Naive B cell (primary cell): Measurements from ENCODE around the gene MSI2. TPM values are rescaled to one million over a fixed set of nuclear protein-coding genes. Genes with fewer than 3 reads are reported as not detected.
A peak's percentile ranks its signal among the peaks of the same experiment; 100 is the strongest.

ENCODE experiments used
- ATAC-seq, 2 donors: fragments of 150-1000 bp; cut with Tn5 transposase; 2 replicates each; pipeline ENCODE4 v1.10.0; 2021; ENCODE audit warnings: low read depth in 2 of 2, mild to moderate bottlenecking in 2 of 2, moderate library complexity in 2 of 2
- DNase-seq: peaks from one replicate; pipeline ENCODE4 v3.0.0; 2022
- H3K27ac Mint-ChIP-seq, 6 donors: one replicate each; pipeline ENCODE4 v1.8.0; 2020 to 2022; ENCODE audit warnings: mild to moderate bottlenecking in 6 of 6, mixed read lengths in 6 of 6, moderate library complexity in 5 of 6, inconsistent platforms in 2 of 6
- H3K27me3 Mint-ChIP-seq, 3 donors: one replicate each; pipeline ENCODE4 v1.8.0; 2021 to 2022; ENCODE audit warnings: mixed read lengths in 3 of 3, mild to moderate bottlenecking in 1 of 3
- H3K36me3 Mint-ChIP-seq, 2 donors: one replicate each; pipeline ENCODE4 v1.8.0; 2020 to 2022; ENCODE audit warnings: mixed read lengths in 2 of 2, inconsistent platforms in 1 of 2, mild to moderate bottlenecking in 1 of 2
- H3K4me1 Mint-ChIP-seq, 3 donors: one replicate each; pipeline ENCODE4 v1.8.0; 2020 to 2022; ENCODE audit warnings: mixed read lengths in 3 of 3, inconsistent platforms in 1 of 3, mild to moderate bottlenecking in 1 of 3, moderate library complexity in 1 of 3
- H3K4me3 Mint-ChIP-seq, 8 donors: one replicate each; pipeline ENCODE4 v1.8.0; 2020 to 2022; ENCODE audit warnings: mild to moderate bottlenecking in 8 of 8, mixed read lengths in 8 of 8, moderate library complexity in 8 of 8, inconsistent platforms in 2 of 8
- H3K9me3 Mint-ChIP-seq, 7 donors: one replicate each; pipeline ENCODE4 v1.8.0; 2020 to 2022; ENCODE audit warnings: mixed read lengths in 7 of 7, mild to moderate bottlenecking in 5 of 7, inconsistent platforms in 2 of 7, moderate library complexity in 1 of 7
- polyA plus RNA-seq, 6 donors: library from polyadenylated mRNA; unstranded; fragments of 300-500 nt; fragmentation: Illumina TruSeq; gene quantifications; one replicate each; pipeline ENCODE4 v1.2.3, GENCODE V29; 2021; ENCODE audit warnings: low read depth in 6 of 6

The MSI2 gene
- polyA plus RNA-seq, 6 donors from 2014 or later: 4.0 to 11.3 (median 6.8) TPM

DNA sequence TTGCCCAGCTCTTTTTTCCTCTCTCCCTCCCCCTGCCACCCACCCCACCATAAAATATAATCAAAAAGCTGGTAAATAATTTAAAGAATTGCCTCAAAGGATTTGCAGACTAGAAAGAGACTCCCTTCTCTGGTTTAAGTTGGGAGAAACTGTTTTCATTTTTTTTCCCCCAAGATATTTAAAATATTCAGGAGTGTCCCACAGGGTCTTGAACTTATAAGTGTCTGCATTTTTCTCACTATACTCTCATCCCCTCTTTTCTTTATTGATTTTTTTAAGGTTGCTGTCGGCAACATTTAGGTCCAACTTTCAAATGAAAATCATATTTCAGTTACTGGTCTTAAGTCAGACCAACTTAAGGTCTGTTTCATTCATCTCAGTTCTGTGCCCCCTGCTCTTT, 210.2 kb downstream of the MSI2 start:
- Mint-ChIP-seq H3K4me1 (peaks cover 52 to 91% (median 78%) of the 10 kb centered on the region in 3 donors), H3K4me3 (no peak overlapping the region), H3K27ac (peak overlapping the region in 1 of 6 donors; percentile 78), H3K9me3 (peaks cover 0 to 3% (median 0%) of the 10 kb centered on the region in 7 donors), H3K36me3 (peaks cover 0 to 6% of the 10 kb centered on the region in 2 donors), H3K27me3 (no peaks in the 10 kb centered on the region)
- DNase-seq: no peak
- no peak for ATAC-seq

DNA sequence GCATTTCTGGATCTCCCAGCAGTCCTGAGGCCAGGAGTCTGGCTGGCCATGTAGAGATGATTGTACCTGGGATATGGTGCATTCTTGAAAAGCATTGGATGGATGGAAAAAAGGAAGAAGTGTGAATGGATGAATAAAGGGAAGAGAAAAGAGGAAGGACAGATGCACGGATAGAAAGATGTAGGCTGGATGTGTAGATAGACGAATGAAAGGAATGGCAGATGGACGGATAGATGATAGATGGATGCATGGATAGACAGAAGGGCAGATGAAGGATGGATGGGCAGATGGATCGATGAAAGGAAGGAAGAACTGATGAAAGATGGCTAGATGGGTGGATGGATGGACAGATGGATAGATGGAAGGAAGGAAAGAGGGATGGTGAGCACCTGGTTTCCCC, 210.9 kb downstream of the MSI2 start:
- H3K4me1 Mint-ChIP-seq: peaks cover 45 to 90% (median 71%) of the 10 kb centered on the region in 3 donors
- no peaks in the 10 kb centered on the region for H3K27me3 Mint-ChIP-seq
- H3K27ac Mint-ChIP-seq: peak overlapping the region in 3 of 6 donors; percentile 1 to 88 (median 7)
- H3K36me3 Mint-ChIP-seq: peaks cover 0 to under 1% of the 10 kb centered on the region in 2 donors
- no peak for ATAC-seq
- peaks cover 0 to 3% (median 0%) of the 10 kb centered on the region in 7 donors for H3K9me3 Mint-ChIP-seq
- peak overlapping the region in 1 of 8 donors; percentile 21 for H3K4me3 Mint-ChIP-seq
- no peak for DNase-seq

DNA sequence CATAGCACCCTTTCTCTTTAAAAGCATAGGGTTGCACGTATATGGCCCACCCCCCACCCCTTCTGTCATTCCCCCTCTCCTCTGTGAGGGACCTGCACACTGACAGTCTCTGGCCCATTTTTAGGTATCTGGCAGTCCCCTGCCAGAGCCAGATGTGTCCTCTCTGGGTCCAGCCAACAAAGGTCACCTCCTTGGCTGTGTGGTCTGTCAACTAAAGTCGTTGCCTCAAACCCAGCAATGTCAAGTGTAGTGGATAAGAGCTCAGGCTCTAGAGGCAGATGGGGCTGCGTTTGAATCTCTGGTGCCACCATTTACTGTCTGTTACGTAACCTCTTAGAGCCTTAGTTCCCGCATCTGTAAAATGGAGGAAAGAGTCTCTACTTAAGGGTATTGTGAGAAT, 211.5 kb downstream of the MSI2 start:
- no peak for DNase-seq
- Mint-ChIP-seq H3K4me3 (peak overlapping the region in 3 of 8 donors; percentile 19 to 64 (median 41)), H3K36me3 (no peaks in the 10 kb centered on the region), H3K27ac (peak overlapping the region in 1 of 6 donors; percentile 88), H3K9me3 (peaks cover 0 to 3% (median 0%) of the 10 kb centered on the region in 7 donors), H3K4me1 (peaks cover 40 to 86% (median 65%) of the 10 kb centered on the region in 3 donors), H3K27me3 (no peaks in the 10 kb centered on the region)
- no peak for ATAC-seq

DNA sequence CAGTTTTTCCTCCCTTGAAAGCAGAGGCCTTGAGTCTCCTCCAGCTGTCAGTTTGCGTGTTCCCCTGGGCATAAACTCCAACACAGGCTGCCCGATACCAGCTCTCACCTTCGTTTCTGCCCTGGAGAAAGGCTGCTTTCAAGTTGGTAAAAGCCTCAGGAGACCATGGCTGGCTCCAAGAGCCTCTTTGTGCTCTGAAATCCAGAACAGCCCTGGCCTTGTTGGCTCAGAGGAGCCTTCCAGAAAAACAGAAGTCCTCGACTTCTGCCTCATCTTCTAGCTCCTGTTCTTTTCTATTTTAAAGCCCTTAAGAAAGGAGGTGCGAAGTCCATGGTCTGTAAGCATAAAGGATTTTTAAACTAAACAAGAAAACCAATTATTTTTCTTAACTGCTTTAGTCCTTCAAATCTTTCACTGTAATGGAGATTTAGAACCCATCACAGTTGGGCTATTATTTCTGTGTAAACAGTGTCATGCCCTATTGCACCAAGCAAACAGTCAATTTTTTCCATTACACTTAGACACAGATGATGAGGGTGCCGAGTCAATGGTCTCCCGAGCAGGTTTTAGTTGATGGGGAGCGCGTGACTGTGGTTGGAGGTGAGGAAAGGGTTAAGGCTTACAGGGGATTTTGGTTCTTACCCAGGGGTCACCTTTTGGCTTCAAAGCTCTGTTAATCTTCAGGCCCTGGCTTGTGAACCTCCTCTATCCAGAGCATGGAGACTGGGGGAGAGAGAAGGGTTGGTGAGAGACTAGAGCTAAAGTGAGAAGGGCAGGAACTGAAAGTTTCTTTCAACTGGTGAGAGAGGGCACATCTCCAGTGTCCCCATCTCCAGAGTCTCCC, 212.8 kb downstream of the MSI2 start:
- Mint-ChIP-seq H3K36me3 (no peaks in the 10 kb centered on the region), H3K4me1 (peaks cover 38 to 79% (median 55%) of the 10 kb centered on the region in 3 donors), H3K27ac (peak overlapping the region in 5 of 6 donors; percentile 58 to 92 (median 69)), H3K4me3 (peak overlapping the region in 6 of 8 donors; percentile 17 to 75 (median 54)), H3K9me3 (peaks cover 0 to 3% (median 0%) of the 10 kb centered on the region in 7 donors), H3K27me3 (no peaks in the 10 kb centered on the region)
- no peak for DNase-seq
- peak; percentile 46 to 48 for ATAC-seq

DNA sequence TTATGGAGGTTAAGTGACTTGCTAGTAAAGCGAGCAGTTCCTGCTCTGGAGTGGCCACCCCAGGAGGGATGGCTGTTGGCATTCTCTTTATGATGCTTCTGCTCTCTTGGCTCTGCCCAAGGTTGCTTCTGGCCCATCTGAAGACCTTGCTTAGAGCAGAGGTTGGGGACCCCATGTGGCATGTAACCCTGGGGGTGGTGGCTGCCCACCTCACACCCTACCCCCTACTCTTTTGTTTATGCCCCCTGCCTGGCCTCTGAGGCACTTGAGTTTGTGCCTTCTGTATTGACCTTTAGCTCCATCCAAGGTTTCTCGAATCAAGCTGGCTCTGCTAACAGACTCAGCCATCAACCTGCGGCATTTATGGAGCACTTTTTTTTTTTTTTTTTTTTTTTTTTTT, 214.6 kb downstream of the MSI2 start:
- H3K4me3 Mint-ChIP-seq: peak overlapping the region in 1 of 8 donors; percentile 44
- ATAC-seq (no peak), DNase-seq (no peak)
- H3K4me1 Mint-ChIP-seq: peaks cover 35 to 72% (median 52%) of the 10 kb centered on the region in 3 donors
- H3K27me3 Mint-ChIP-seq: no peaks in the 10 kb centered on the region
- peaks cover 0 to 3% (median 0%) of the 10 kb centered on the region in 7 donors for H3K9me3 Mint-ChIP-seq
- no peak overlapping the region for H3K27ac Mint-ChIP-seq
- no peaks in the 10 kb centered on the region for H3K36me3 Mint-ChIP-seq

DNA sequence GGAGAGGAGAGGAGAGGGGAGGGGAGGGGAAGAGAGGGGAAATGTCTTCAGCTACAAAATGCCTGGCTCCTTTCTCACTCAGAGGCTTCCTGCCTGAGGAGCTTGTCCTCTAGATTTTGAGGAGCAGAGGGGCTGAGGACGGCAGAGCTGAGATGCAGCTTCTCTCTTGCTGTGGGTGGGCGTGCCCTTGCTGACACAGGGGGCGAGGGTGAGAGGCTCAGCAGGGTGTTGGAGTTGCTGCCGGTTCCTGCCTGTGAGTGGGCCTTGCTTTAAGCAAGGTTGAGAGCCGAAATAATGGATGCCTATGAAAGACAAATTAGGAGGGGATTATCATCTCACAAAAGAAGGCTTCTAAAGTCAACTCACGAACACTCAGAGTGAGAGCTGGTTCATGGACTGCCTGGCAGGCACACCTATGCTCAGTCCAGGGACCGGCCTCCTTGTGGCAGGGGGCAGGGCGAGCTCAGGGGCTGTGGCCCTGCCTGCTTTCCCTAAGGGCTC, 215.6 kb downstream of the MSI2 start:
- Mint-ChIP-seq H3K4me3 (no peak overlapping the region), H3K27ac (peak overlapping the region in 3 of 6 donors; percentile 11 to 64 (median 57)), H3K9me3 (peaks cover 0 to 3% (median 0%) of the 10 kb centered on the region in 7 donors), H3K4me1 (peaks cover 35 to 64% (median 46%) of the 10 kb centered on the region in 3 donors), H3K27me3 (no peaks in the 10 kb centered on the region), H3K36me3 (no peaks in the 10 kb centered on the region)
- ATAC-seq (no peak), DNase-seq (no peak)

DNA sequence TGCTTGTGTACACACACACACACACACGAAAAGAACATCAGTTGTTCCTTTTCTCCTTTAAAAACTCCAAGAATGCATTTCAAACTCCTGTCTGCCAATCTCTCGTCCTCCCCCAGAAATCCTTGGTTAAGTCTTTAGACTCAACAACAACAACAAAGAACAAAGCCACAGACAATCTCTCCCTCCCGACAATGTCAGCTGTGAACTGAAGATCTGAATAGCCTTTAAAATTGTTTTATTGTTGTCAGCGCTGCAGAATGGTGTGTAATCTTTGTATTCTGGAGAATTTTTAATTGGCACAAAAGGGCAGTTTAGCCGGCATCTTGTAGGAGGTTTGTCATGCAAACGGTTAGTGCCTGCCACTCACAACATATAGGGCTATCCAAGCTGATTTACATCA, 219.5 kb downstream of the MSI2 start:
- Mint-ChIP-seq H3K4me1 (peaks cover 23 to 40% (median 33%) of the 10 kb centered on the region in 3 donors), H3K4me3 (no peak overlapping the region), H3K36me3 (peaks cover 0 to 7% of the 10 kb centered on the region in 2 donors), H3K27ac (no peak overlapping the region), H3K9me3 (no peaks in the 10 kb centered on the region), H3K27me3 (no peaks in the 10 kb centered on the region)
- DNase-seq (no peak), ATAC-seq (no peak)

DNA sequence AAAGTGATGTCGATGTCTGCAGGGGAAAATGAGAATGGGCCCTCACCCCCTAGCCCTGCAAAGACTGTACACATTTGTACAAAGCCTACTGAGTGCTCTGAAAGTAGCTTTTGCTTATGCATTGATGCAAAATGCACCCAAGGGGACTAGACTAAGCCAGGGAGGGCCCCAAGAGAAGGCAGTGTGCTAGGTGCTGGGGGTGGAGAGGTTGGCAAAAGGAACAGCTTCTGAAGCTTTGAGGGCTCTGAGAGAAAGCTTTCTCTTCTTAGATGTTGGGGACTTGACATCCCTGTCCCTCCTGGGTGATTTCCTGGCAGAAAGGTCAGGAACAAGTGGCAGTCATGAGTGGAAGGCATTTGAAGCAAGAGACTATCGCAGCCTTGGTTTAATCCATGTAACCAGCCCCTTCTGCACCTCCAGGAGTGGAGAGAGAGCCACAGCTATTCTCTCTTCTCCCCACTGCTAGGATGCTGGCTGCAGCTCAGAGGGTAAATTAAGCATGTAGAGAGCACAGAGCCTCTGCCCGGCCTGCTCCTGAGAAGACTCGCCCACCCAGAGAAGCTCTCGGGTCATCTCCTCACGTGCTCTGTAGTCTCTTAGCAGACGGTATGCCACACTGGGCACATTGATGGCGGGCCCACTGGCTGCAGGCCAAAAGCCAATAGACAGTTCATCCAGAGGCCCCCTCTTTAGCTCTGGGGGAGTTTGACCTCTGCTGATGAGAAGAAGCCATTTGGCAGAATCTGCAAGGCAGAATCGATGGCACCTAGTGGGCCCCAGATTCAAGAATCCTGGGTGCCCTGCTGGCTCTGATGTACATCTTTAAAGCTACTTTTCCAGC, 221.4 kb downstream of the MSI2 start:
- Mint-ChIP-seq H3K4me3 (no peak overlapping the region), H3K4me1 (peaks cover 27 to 38% (median 36%) of the 10 kb centered on the region in 3 donors), H3K9me3 (no peaks in the 10 kb centered on the region), H3K36me3 (peaks cover 0 to 11% of the 10 kb centered on the region in 2 donors), H3K27ac (peak overlapping the region in 2 of 6 donors; percentile 76 to 82), H3K27me3 (no peaks in the 10 kb centered on the region)
- DNase-seq: no peak
- no peak for ATAC-seq

DNA sequence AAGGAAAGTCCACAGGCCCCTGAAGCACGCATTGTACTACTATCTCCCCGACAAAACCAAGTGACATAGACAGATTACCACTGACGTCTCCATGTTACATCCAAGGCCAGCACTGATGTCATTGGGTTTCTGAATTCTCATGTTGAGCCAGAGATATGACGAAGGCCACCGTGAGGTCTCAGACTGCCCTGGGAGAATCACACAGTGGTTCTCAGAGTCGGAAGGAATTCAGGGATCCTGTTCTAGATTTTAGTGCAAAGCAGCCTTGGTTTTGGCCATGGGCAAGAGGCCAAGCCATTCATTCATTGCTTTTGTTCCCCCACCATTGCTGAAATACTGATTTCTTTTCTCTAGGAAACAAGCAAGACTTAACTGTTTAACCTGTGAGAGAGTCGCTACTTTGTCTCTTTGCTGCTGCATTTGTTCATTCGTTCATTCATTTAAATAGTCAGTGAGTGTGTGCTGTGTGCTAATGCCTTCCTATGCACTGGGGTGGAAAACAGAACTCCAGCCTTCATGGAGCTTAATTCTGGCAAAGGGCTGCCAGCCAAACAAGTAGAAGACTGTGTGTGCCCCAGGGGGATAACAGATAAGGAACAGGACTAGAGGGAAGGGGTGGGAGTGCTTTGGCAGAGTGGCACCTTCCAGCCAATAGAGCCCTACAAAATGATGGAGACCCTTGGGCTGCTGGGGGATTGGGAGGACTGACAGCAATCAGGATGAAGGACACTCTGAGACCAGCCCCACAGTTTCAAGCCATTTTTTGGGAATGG, 222.3 kb downstream of the MSI2 start:
- Mint-ChIP-seq H3K27ac (peak overlapping the region in 3 of 6 donors; percentile 4 to 61 (median 26)), H3K27me3 (no peaks in the 10 kb centered on the region), H3K4me3 (no peak overlapping the region), H3K9me3 (no peaks in the 10 kb centered on the region), H3K36me3 (peaks cover 0 to 11% of the 10 kb centered on the region in 2 donors), H3K4me1 (peaks cover 22 to 44% (median 36%) of the 10 kb centered on the region in 3 donors)
- no peak for ATAC-seq
- no peak for DNase-seq

DNA sequence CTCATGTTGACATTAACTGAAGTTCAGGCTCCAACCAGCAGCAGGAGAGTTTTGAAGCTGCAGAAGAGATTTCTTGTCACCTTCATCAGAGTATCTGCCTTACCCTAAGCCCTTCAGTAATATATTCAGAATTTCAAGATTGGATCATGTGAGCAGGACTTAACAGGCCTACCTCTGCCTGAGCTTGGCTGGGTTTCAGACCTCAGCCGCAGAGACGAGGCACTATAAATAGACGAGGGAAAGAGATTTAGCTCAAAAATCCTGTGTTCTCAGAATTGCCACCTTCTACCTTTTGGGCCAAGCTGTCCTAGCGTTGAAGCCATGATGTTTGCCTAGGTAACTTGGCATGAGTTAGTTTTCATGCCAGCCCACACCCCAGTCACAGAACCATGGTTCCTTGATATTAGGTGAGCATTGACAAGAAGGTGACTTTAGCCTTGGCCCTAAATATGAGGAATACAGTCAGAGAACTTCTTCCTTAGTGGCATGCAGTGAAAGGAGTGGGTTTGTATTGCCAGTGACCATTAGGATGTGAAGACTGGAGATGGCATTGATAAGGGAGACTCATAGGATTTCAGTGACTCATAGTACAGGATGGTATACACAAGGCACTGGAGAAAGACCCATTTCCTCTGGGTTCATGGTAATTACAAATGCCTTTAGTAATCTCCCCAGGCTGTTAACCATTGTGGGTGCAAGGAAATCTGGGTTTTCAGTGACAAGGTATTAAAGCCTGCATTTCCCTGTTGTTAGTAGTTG, 224.3 kb downstream of the MSI2 start:
- no peak for DNase-seq
- Mint-ChIP-seq H3K4me1 (peaks cover 29 to 52% (median 41%) of the 10 kb centered on the region in 3 donors), H3K27ac (peak overlapping the region in 1 of 6 donors; percentile 33), H3K27me3 (no peaks in the 10 kb centered on the region), H3K4me3 (no peak overlapping the region), H3K36me3 (peaks cover 0 to 11% of the 10 kb centered on the region in 2 donors), H3K9me3 (no peaks in the 10 kb centered on the region)
- no peak for ATAC-seq

DNA sequence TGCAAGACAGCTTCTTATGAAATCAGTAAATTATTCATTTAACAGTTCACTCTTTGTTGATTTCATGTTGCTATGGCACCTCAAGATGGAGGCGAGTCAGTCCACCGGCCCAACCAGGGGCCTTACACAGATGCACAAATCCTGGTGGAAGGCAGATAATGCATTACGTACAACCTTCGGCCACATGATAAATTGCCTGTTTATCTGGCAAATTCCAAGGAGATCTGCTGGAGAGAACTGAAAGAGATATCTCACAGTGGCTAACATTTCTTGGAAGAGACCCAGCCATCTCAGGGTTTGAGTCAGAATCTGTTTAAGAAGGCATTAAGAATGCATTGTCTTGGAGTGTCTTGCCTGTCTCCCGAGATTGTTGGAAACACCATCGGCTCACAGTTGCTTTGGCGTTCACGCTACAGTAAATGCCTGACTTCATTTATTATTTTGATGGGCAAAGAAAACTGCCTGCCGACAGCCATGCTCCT, 225.6 kb downstream of the MSI2 start:
- DNase-seq (no peak), ATAC-seq (no peak)
- peaks cover 0 to 11% of the 10 kb centered on the region in 2 donors for H3K36me3 Mint-ChIP-seq
- no peak overlapping the region for H3K4me3 Mint-ChIP-seq
- H3K4me1 Mint-ChIP-seq: peaks cover 43 to 61% (median 52%) of the 10 kb centered on the region in 3 donors
- H3K27ac Mint-ChIP-seq: peak overlapping the region in 1 of 6 donors; percentile 76
- no peaks in the 10 kb centered on the region for H3K27me3 Mint-ChIP-seq
- no peaks in the 10 kb centered on the region for H3K9me3 Mint-ChIP-seq

DNA sequence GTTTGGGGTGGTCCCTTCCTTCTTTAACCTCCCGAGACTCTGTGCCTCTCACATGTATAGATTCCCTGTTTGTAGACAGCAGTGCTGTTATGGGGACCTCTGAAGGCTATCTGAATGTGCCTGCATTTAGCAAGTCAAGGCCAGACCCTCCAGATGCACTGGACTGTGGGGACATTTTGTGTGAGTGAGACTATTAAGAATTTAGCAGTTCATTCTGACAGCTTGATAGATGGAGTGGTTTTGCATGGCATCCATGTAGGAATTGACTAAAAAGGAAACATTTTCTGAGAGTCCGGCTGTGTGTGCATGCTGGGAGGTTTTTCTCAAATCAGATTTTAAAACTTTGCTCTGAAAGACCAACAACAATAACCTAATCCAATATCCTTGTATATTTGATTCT, 226.3 kb downstream of the MSI2 start:
- Mint-ChIP-seq H3K36me3 (peaks cover 0 to 11% of the 10 kb centered on the region in 2 donors), H3K4me3 (no peak overlapping the region), H3K4me1 (peaks cover 50 to 68% (median 59%) of the 10 kb centered on the region in 3 donors), H3K9me3 (no peaks in the 10 kb centered on the region), H3K27me3 (no peaks in the 10 kb centered on the region), H3K27ac (peak overlapping the region in 1 of 6 donors; percentile 76)
- no peak for ATAC-seq
- no peak for DNase-seq
